ENCODE measurements around the gene ELAVL2. TPM values are rescaled to one million over a fixed set of nuclear protein-coding genes. Genes with fewer than 3 reads are reported as not detected.

Gene ELAVL2
- total RNA-seq, 2 experiments from 2014 or later: not detected

DNA sequence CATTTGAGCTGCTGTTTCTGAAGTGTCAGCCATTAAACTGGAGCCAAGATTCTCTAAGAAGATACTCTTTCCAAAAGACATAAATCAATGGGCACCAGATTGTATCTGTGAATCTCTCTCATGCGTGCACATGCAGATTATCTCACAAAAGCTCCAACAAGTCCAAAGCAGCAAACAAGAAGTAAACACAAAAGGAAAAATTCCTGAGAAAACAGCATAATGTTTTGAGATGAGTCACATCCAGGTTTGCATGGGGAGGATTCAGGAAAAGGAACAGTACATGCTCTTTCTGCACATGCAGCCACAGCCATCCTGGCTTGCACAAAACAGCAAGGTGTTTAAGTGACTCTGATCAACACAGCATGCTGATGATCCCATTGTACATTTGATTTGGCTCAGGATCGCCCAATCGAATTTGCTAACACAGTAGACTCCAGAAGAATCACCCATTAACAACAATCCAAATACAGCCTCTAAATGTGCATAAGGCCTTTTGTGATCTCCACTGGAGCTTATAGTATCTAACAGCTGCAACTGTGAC lies 143.1 kb downstream of the ELAVL2 start:
- DNase-seq (no peak), ATAC-seq (ENCODE audit: poor library complexity) (no peak)
- Histone ChIP-seq H3K27ac (ENCODE audit: low read depth in 1 of 2, low read length in 2 of 2) (no peak overlapping the region), H3K9me3 (ENCODE audit: control insufficient read depth in 1 of 2, insufficient read depth in 1 of 2, low read length in 2 of 2) (no peaks in the 10 kb centered on the region), H3K27me3 (ENCODE audit: control insufficient read depth in 1 of 2, insufficient read depth in 2 of 2, low read length in 2 of 2) (no peaks in the 10 kb centered on the region), H3K4me1 (ENCODE audit: insufficient read depth, low read length) (no peaks in the 10 kb centered on the region), H3K4me3 (ENCODE audit: low read length) (no peak overlapping the region), H3K36me3 (ENCODE audit: insufficient read depth, low read length) (no peaks in the 10 kb centered on the region)
- Mint-ChIP-seq H3K36me3 (ENCODE audit: low read depth) (no peaks in the 10 kb centered on the region), H3K27me3 (no peaks in the 10 kb centered on the region), H3K9me3 (peaks cover 5% of the 10 kb centered on the region), H3K27ac (no peak overlapping the region), H3K4me1 (ENCODE audit: low read depth) (no peaks in the 10 kb centered on the region), H3K4me3 (no peak overlapping the region)
- intact Hi-C loops (cut with DNase I, micrococcal nuclease): no loop called here
- ChIA-PET CTCF (no interaction called here), POLR2A (no interaction called here)
- TF ChIP-seq CTCF (IDR thresholded peaks at IDR 0.05): no peak

- POLR2A ChIA-PET: no interaction called here
- no peak overlapping the region for H3K27ac ChIP-seq (ENCODE audit: low read depth in 1 of 2, low read length in 2 of 2)
- no peak overlapping the region for H3K4me3 ChIP-seq (ENCODE audit: low read length)
- Mint-ChIP-seq H3K4me1 (ENCODE audit: low read depth) (no peaks in the 10 kb centered on the region), H3K9me3 (peaks cover 5% of the 10 kb centered on the region), H3K36me3 (ENCODE audit: low read depth) (no peaks in the 10 kb centered on the region), H3K27ac (no peak overlapping the region), H3K4me3 (no peak overlapping the region), H3K27me3 (no peaks in the 10 kb centered on the region)
- CTCF ChIA-PET: no interaction called here
- H3K36me3 ChIP-seq (ENCODE audit: insufficient read depth, low read length): no peaks in the 10 kb centered on the region
- no peaks in the 10 kb centered on the region for H3K4me1 ChIP-seq (ENCODE audit: insufficient read depth, low read length)
- DNase-seq (no peak), ATAC-seq (ENCODE audit: poor library complexity) (no peak)
- no peaks in the 10 kb centered on the region for H3K27me3 ChIP-seq (ENCODE audit: control insufficient read depth in 1 of 2, insufficient read depth in 2 of 2, low read length in 2 of 2)
- H3K9me3 ChIP-seq (ENCODE audit: control insufficient read depth in 1 of 2, insufficient read depth in 1 of 2, low read length in 2 of 2): no peaks in the 10 kb centered on the region
- intact Hi-C loops (cut with DNase I, micrococcal nuclease): no loop called here
- no peak for TF ChIP-seq CTCF (IDR thresholded peaks at IDR 0.05)
These were observed 143.7 kb downstream of the ELAVL2 start for GRCh38 chr9:23682352-23682751.

DNA sequence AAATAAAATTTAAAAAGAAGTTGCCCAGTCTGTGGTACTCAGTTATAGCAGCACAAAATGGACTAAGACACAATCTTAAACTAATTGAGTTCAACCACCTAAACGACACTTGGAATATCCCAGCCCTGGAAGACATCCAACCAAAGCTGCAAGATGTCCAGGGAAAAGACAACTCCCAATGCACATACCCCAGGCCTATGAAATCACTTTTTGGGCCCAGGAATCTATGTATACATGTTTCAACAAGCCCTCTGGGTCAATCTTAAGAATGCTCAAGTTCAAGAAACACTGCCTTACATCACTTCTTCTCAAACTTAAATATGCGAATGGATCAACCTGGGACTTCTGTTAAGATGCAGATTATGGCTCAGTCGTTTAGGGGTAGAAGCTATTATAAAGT lies 148.6 kb downstream of the ELAVL2 start:
- ChIA-PET CTCF (interaction anchor here (1.0 kb wide), 1 partner anchor 30 kb away, joined by 3 read pairs; no protein-coding TSS in a partner anchor), POLR2A (no interaction called here)
- Histone ChIP-seq H3K36me3 (ENCODE audit: insufficient read depth, low read length) (no peaks in the 10 kb centered on the region), H3K27me3 (ENCODE audit: control insufficient read depth in 1 of 2, insufficient read depth in 2 of 2, low read length in 2 of 2) (no peaks in the 10 kb centered on the region), H3K9me3 (ENCODE audit: control insufficient read depth in 1 of 2, insufficient read depth in 1 of 2, low read length in 2 of 2) (no peaks in the 10 kb centered on the region), H3K27ac (ENCODE audit: low read depth in 1 of 2, low read length in 2 of 2) (no peak overlapping the region), H3K4me3 (ENCODE audit: low read length) (no peak overlapping the region), H3K4me1 (ENCODE audit: insufficient read depth, low read length) (no peaks in the 10 kb centered on the region)
- ATAC-seq (ENCODE audit: poor library complexity) (no peak), DNase-seq (no peak)
- H3K36me3 Mint-ChIP-seq (ENCODE audit: low read depth): no peaks in the 10 kb centered on the region
- no peak overlapping the region for H3K4me3 Mint-ChIP-seq
- H3K4me1 Mint-ChIP-seq (ENCODE audit: low read depth): no peaks in the 10 kb centered on the region
- intact Hi-C loops (cut with DNase I, micrococcal nuclease): loop anchor here in 1 of 2 experiments (10.0 kb wide), 1 partner anchor 63 kb away; no protein-coding TSS in a partner anchor
- H3K9me3 Mint-ChIP-seq: peaks cover 5% of the 10 kb centered on the region
- no peak for TF ChIP-seq CTCF (IDR thresholded peaks at IDR 0.05)
- no peaks in the 10 kb centered on the region for H3K27me3 Mint-ChIP-seq
- no peak overlapping the region for H3K27ac Mint-ChIP-seq

Data from CD4-positive, alpha-beta T cell (primary cell).